HL-60 (cell line): ENCODE measurements around the gene PLEKHN1.
"Not testable (repeated sequence)": the region's sequence is repeated elsewhere in the genome, so short reads cannot be mapped to it uniquely, and the experiment has no call there.

Experiments
- DNase-seq, 2 experiments: peaks; one replicate each; pipeline ENCODE4 v3.0.0-alpha.2; 2010 to 2020; ENCODE audit warnings: low read depth in 1 of 2, low spot score in 1 of 2
- H3K27ac ChIP-seq: fragments of 250-450 bp; sonication (Bioruptor Pico); replicated peaks from 2 replicates; pipeline ENCODE4 v1.5.1; 2020; ENCODE audit warnings: mild to moderate bottlenecking, moderate library complexity
- H3K27me3 ChIP-seq: fragments of 250-450 bp; sonication (Bioruptor Pico); 2 replicates; pipeline ENCODE4 v1.5.1; 2021; ENCODE audit warnings: mild to moderate bottlenecking, moderate library complexity; ENCODE audit not compliant: insufficient read depth, poor library complexity, severe bottlenecking
- H3K4me3 ChIP-seq: replicated peaks from 2 replicates; pipeline ENCODE4 v1.5.1; 2011; ENCODE audit warnings: mild to moderate bottlenecking, control low read depth, low read length; ENCODE audit not compliant: insufficient read depth
- CTCF ChIP-seq: IDR thresholded peaks from one replicate; pipeline ENCODE4 v1.5.1; 2011; ENCODE audit warnings: low read length, control low read depth, inconsistent platforms; ENCODE audit not compliant: insufficient read depth
- GABPA ChIP-seq: IDR thresholded peaks from 2 replicates; pipeline ENCODE4 v1.6.1; 2012; ENCODE audit warnings: low read depth
- POLR2AphosphoS5 ChIP-seq: IDR thresholded peaks from 2 replicates; pipeline ENCODE4 v1.6.1; 2012; ENCODE audit warnings: low read depth
- REST ChIP-seq: IDR thresholded peaks from 2 replicates; pipeline ENCODE4 v1.6.1; 2012; ENCODE audit warnings: low read depth; ENCODE audit not compliant: insufficient replicate concordance
- SPI1 ChIP-seq: IDR thresholded peaks from 2 replicates; pipeline ENCODE4 v1.6.1; 2012; ENCODE audit warnings: low read depth, mild to moderate bottlenecking, borderline replicate concordance

PLEKHN1 gene

GRCh38 chr1:1005774-1006304 is 39.6 kb downstream of the PLEKHN1 start:
- H3K27me3 ChIP-seq = peaks cover 26% of the 10 kb centered on the region
- no peak for DNase-seq
- no peak overlapping the region for H3K27ac ChIP-seq
- no peak for TF ChIP-seq POLR2AphosphoS5
- no peak for TF ChIP-seq SPI1
- TF ChIP-seq GABPA = no peak
- no peak for TF ChIP-seq CTCF
- TF ChIP-seq REST = no peak
- no peak overlapping the region for H3K4me3 ChIP-seq

GRCh38 chr1:1006305-1007159 is 40.2 kb downstream of the PLEKHN1 start:
- H3K27ac ChIP-seq = no peak overlapping the region
- no peak overlapping the region for H3K4me3 ChIP-seq
- peaks cover 21% of the 10 kb centered on the region for H3K27me3 ChIP-seq
- no peak for DNase-seq
- TF ChIP-seq GABPA (no peak), SPI1 (no peak), POLR2AphosphoS5 (no peak), REST (no peak), CTCF (no peak)

GRCh38 chr1:1010131-1010530 is 43.8 kb downstream of the PLEKHN1 start:
- H3K4me3 ChIP-seq, H3K27ac ChIP-seq, H3K27me3 ChIP-seq, DNase-seq: not testable (repeated sequence)

- Histone ChIP-seq H3K27me3 (no peaks in the 10 kb centered on the region), H3K27ac (no peak overlapping the region), H3K4me3 (no peak overlapping the region)
- TF ChIP-seq CTCF (no peak), POLR2AphosphoS5 (no peak), REST (no peak), GABPA (no peak)
- no peak for DNase-seq
These were observed 45.2 kb downstream of the PLEKHN1 start for GRCh38 chr1:1011396-1011949.

GRCh38 chr1:1012736-1013104 is 46.4 kb downstream of the PLEKHN1 start:
- not testable (repeated sequence) for H3K27me3 ChIP-seq, DNase-seq
- H3K27ac ChIP-seq = peak overlapping the region; percentile 59
- peak overlapping the region; percentile 56 for H3K4me3 ChIP-seq
